D341Med (cell line): ENCODE results near the gene CHD8.

ENCODE experiments used
- DNase-seq: peaks from one replicate; pipeline ENCODE4 v3.0.0; 2012; ENCODE audit warnings: low spot score

Gene CHD8

GRCh38 chr14:21369949-21370679, 85.8 kb downstream of the CHD8 start:
- no peak for DNase-seq

- DNase-seq, result no peak
These were observed 88.3 kb downstream of the CHD8 start for GRCh38 chr14:21367582-21368144.

- DNase-seq, result no peak
These were observed 99.4 kb downstream of the CHD8 start for GRCh38 chr14:21356511-21356910.

- DNase-seq, result no peak
These were observed 103.3 kb downstream of the CHD8 start for GRCh38 chr14:21352587-21352986.

GRCh38 chr14:21350539-21350938, 105.4 kb downstream of the CHD8 start:
- peak; percentile 63 for DNase-seq

GRCh38 chr14:21347201-21347600, 108.7 kb downstream of the CHD8 start:
- DNase-seq, result no peak

- DNase-seq, result no peak
These were observed 109.3 kb downstream of the CHD8 start for GRCh38 chr14:21346532-21347135.

GRCh38 chr14:21343035-21343794, 112.7 kb downstream of the CHD8 start:
- no peak for DNase-seq
